Mesenchymal stem cell (in vitro differentiated cells and primary cell): ENCODE data around the gene APEX1.

Source experiments
- DNase-seq: peaks from one replicate; pipeline ENCODE4 v3.0.0-alpha.2; 2013
- H2AFZ ChIP-seq: one replicate; pipeline ENCODE4 v1.6.1; 2013; ENCODE audit warnings: low read depth, mild to moderate bottlenecking, control low read depth, inconsistent platforms, low read length, moderate library complexity
- H2AK5ac ChIP-seq: 2 replicates; pipeline ENCODE4 v1.6.1; 2013; ENCODE audit warnings: low read length, moderate library complexity, mild to moderate bottlenecking, inconsistent platforms; ENCODE audit not compliant: severe bottlenecking
- H2BK120ac ChIP-seq: one replicate; pipeline ENCODE4 v1.6.1; 2013; ENCODE audit warnings: low read depth, mild to moderate bottlenecking, inconsistent platforms, low read length, moderate library complexity
- H2BK12ac ChIP-seq, 2 experiments: one replicate each; pipeline ENCODE4 v1.6.1; 2013; ENCODE audit warnings: inconsistent platforms in 2 of 2, low read length in 2 of 2, mild to moderate bottlenecking in 2 of 2, moderate library complexity in 2 of 2, control low read depth in 1 of 2
- H2BK15ac ChIP-seq: one replicate; pipeline ENCODE4 v1.6.1; 2013; ENCODE audit warnings: mild to moderate bottlenecking, low read depth, inconsistent platforms; ENCODE audit not compliant: poor library complexity, severe bottlenecking
- H2BK5ac ChIP-seq: 2 replicates; pipeline ENCODE4 v1.6.1; 2013; ENCODE audit warnings: low read depth, mild to moderate bottlenecking, low read length, control low read depth, inconsistent platforms; ENCODE audit not compliant: poor library complexity, severe bottlenecking
- H3K14ac ChIP-seq, 2 experiments: one replicate each; pipeline ENCODE4 v1.6.1; 2013; ENCODE audit warnings: inconsistent platforms in 2 of 2, low read length in 2 of 2, control low read depth in 1 of 2, mild to moderate bottlenecking in 1 of 2, moderate library complexity in 1 of 2
- H3K18ac ChIP-seq, 2 experiments: one replicate each; pipeline ENCODE4 v1.6.1; 2013; ENCODE audit warnings: inconsistent platforms in 2 of 2, low read length in 2 of 2, control low read depth in 1 of 2, low read depth in 1 of 2, mild to moderate bottlenecking in 1 of 2
- H3K23ac ChIP-seq, 2 experiments: one replicate each; pipeline ENCODE4 v1.6.1; 2013; ENCODE audit warnings: inconsistent platforms in 2 of 2, low read length in 2 of 2, mild to moderate bottlenecking in 2 of 2, moderate library complexity in 2 of 2, control low read depth in 1 of 2
- H3K27ac ChIP-seq: 2 replicates; pipeline ENCODE4 v1.5.1; 2013; ENCODE audit warnings: mild to moderate bottlenecking, moderate library complexity, low read length, control low read depth, inconsistent platforms; ENCODE audit not compliant: poor library complexity, severe bottlenecking
- H3K27me3 ChIP-seq, 2 experiments: 2 replicates each; pipeline versions ENCODE4 v1.6.1 to v1.7.0; 2013; ENCODE audit warnings: low read length in 2 of 2, mild to moderate bottlenecking in 2 of 2, moderate library complexity in 2 of 2, control low read depth in 1 of 2, inconsistent platforms in 1 of 2; ENCODE audit not compliant: control insufficient read depth in 1 of 2, insufficient read depth in 1 of 2
- H3K36me3 ChIP-seq, 2 experiments: 2 replicates each; pipeline versions ENCODE4 v1.6.1 to v1.7.0; 2013; ENCODE audit warnings: low read length in 2 of 2, control low read depth in 1 of 2, inconsistent platforms in 1 of 2, low read depth in 1 of 2, mild to moderate bottlenecking in 1 of 2; ENCODE audit not compliant: insufficient read depth in 2 of 2, control insufficient read depth in 1 of 2
- H3K4ac ChIP-seq, 2 experiments: one replicate each; pipeline ENCODE4 v1.6.1; 2013; ENCODE audit warnings: inconsistent platforms in 2 of 2, low read length in 2 of 2, mild to moderate bottlenecking in 2 of 2, moderate library complexity in 2 of 2, control low read depth in 1 of 2, low read depth in 1 of 2
- H3K4me1 ChIP-seq: 2 replicates; pipeline ENCODE4 v1.6.1; 2013; ENCODE audit warnings: low read depth, low read length, control low read depth; ENCODE audit not compliant: control insufficient read depth, insufficient read depth
- H3K4me2 ChIP-seq: 2 replicates; pipeline ENCODE4 v1.6.1; 2013; ENCODE audit warnings: low read length, mild to moderate bottlenecking, inconsistent platforms; ENCODE audit not compliant: poor library complexity, severe bottlenecking
- H3K4me3 ChIP-seq, 2 experiments: 2 replicates each; pipeline versions ENCODE4 v1.5.1 to v1.7.0; 2013; ENCODE audit warnings: low read length in 2 of 2, mild to moderate bottlenecking in 2 of 2, control low read depth in 1 of 2, low read depth in 1 of 2; ENCODE audit not compliant: insufficient read depth in 1 of 2
- H3K79me1 ChIP-seq: replicated peaks from 2 replicates; pipeline ENCODE4 v1.6.1; 2013; ENCODE audit warnings: mild to moderate bottlenecking, control low read depth, low read length, inconsistent platforms; ENCODE audit not compliant: poor library complexity, severe bottlenecking
- H3K9ac ChIP-seq: 2 replicates; pipeline ENCODE4 v1.7.0; 2013; ENCODE audit warnings: mild to moderate bottlenecking, low read length, moderate library complexity
- H3K9me3 ChIP-seq: 2 replicates; pipeline ENCODE4 v1.7.0; 2013; ENCODE audit warnings: mild to moderate bottlenecking, low read length; ENCODE audit not compliant: control insufficient read depth
- H4K8ac ChIP-seq: one replicate; pipeline ENCODE4 v1.6.1; 2013; ENCODE audit warnings: inconsistent platforms, mild to moderate bottlenecking, low read length, moderate library complexity
- H4K91ac ChIP-seq: one replicate; pipeline ENCODE4 v1.6.1; 2013; ENCODE audit warnings: mild to moderate bottlenecking, low read length, inconsistent platforms
- WGBS: methylation state at CpG from one replicate; pipeline ENCODE4 v1.1.7; 2013; ENCODE audit warnings: mixed read lengths; 5-methylcytosine and 5-hydroxymethylcytosine counted together

APEX1 gene

GRCh38 chr14:20428802-20429201 is 26.2 kb upstream of the APEX1 start:
- no peak overlapping the region for H3K23ac ChIP-seq
- H3K14ac ChIP-seq, result peak overlapping the region in 1 of 2 experiments; percentile 69
- H3K36me3 ChIP-seq, result no peaks in the 10 kb centered on the region
- H3K18ac ChIP-seq, result no peak overlapping the region
- peaks cover 3% of the 10 kb centered on the region for H3K4me1 ChIP-seq
- no peak overlapping the region for H3K4me2 ChIP-seq
- no peak overlapping the region for H2BK120ac ChIP-seq
- H3K9ac ChIP-seq, result no peak overlapping the region
- H4K91ac ChIP-seq, result no peak overlapping the region
- H2BK5ac ChIP-seq, result no peak overlapping the region
- H3K79me1 ChIP-seq, result no peaks in the 10 kb centered on the region
- peak overlapping the region in 1 of 2 experiments; percentile 49 for H2BK12ac ChIP-seq
- no peak overlapping the region for H4K8ac ChIP-seq
- DNase-seq, result no peak
- H2AK5ac ChIP-seq, result no peak overlapping the region
- H3K27me3 ChIP-seq, result no peaks in the 10 kb centered on the region
- H3K4ac ChIP-seq, result no peak overlapping the region
- 87% methylated on average over 3 of the region's 5 CpGs for WGBS
- no peak overlapping the region for H3K27ac ChIP-seq
- H3K9me3 ChIP-seq, result no peaks in the 10 kb centered on the region
- peak overlapping the region; percentile 23 for H2AFZ ChIP-seq
- no peak overlapping the region for H2BK15ac ChIP-seq
- H3K4me3 ChIP-seq, result no peak overlapping the region

- H3K27ac ChIP-seq, result no peak overlapping the region
- no peak overlapping the region for H3K4me2 ChIP-seq
- H3K27me3 ChIP-seq, result peaks cover 0 to 5% of the 10 kb centered on the region in 2 experiments
- no peak overlapping the region for H3K4ac ChIP-seq
- no peak overlapping the region for H3K9ac ChIP-seq
- H2BK120ac ChIP-seq, result no peak overlapping the region
- peak overlapping the region in 1 of 2 experiments; percentile 63 for H3K23ac ChIP-seq
- no peak overlapping the region for H4K91ac ChIP-seq
- no peak overlapping the region for H2BK5ac ChIP-seq
- no peaks in the 10 kb centered on the region for H3K79me1 ChIP-seq
- H2BK15ac ChIP-seq, result no peak overlapping the region
- H3K4me1 ChIP-seq, result peaks cover 3% of the 10 kb centered on the region
- no peak overlapping the region for H2AK5ac ChIP-seq
- no peak overlapping the region for H2BK12ac ChIP-seq
- peak overlapping the region in 1 of 2 experiments; percentile 64 for H3K14ac ChIP-seq
- H3K9me3 ChIP-seq, result no peaks in the 10 kb centered on the region
- H2AFZ ChIP-seq, result no peak overlapping the region
- no peak overlapping the region for H4K8ac ChIP-seq
- no peak overlapping the region for H3K4me3 ChIP-seq
- no peak for DNase-seq
- 93% methylated on average over 30 of the region's 30 CpGs for WGBS
- no peaks in the 10 kb centered on the region for H3K36me3 ChIP-seq
- no peak overlapping the region for H3K18ac ChIP-seq
These were observed 25.0 kb upstream of the APEX1 start for GRCh38 chr14:20429801-20430669.

GRCh38 chr14:20434701-20435581 is 20.1 kb upstream of the APEX1 start:
- H3K79me1 ChIP-seq, result no peaks in the 10 kb centered on the region
- no peaks in the 10 kb centered on the region for H3K36me3 ChIP-seq
- no peak overlapping the region for H2BK120ac ChIP-seq
- H3K4me3 ChIP-seq, result peak overlapping the region in 1 of 2 experiments; percentile 67
- H3K14ac ChIP-seq, result no peak overlapping the region
- H3K9ac ChIP-seq, result peak overlapping the region; percentile 66
- 46% methylated on average over 44 of the region's 44 CpGs for WGBS
- no peak overlapping the region for H3K27ac ChIP-seq
- no peak overlapping the region for H4K91ac ChIP-seq
- no peak for DNase-seq
- H2BK12ac ChIP-seq, result no peak overlapping the region
- no peak overlapping the region for H2BK5ac ChIP-seq
- H3K23ac ChIP-seq, result no peak overlapping the region
- no peak overlapping the region for H3K4ac ChIP-seq
- H2AK5ac ChIP-seq, result no peak overlapping the region
- H3K27me3 ChIP-seq, result peaks cover 0 to 17% of the 10 kb centered on the region in 2 experiments
- H3K18ac ChIP-seq, result no peak overlapping the region
- peak overlapping the region; percentile 65 for H2AFZ ChIP-seq
- no peak overlapping the region for H4K8ac ChIP-seq
- H3K4me1 ChIP-seq, result peaks cover 6% of the 10 kb centered on the region
- no peak overlapping the region for H3K4me2 ChIP-seq
- no peaks in the 10 kb centered on the region for H3K9me3 ChIP-seq
- H2BK15ac ChIP-seq, result no peak overlapping the region
